Measurements from ENCODE around the gene SIRPA. TPM values are rescaled to one million over a fixed set of nuclear protein-coding genes. Genes with fewer than 3 reads are reported as not detected.

Gene SIRPA
- total RNA-seq, 3 donors from 2014 or later (not counting 1 experiment from before 2014, with no cell fraction given): 1.3 to 7.5 (median 2.3) TPM

GRCh38 chr20:1971893-1972586, 76.8 kb downstream of the SIRPA start:
- DNase-seq: no peak
- Histone ChIP-seq H3K9me3 (ENCODE audit: control insufficient read depth, insufficient read depth, low read length) (no peaks in the 10 kb centered on the region), H3K4me1 (ENCODE audit: control insufficient read depth, insufficient read depth, low read length) (no peaks in the 10 kb centered on the region), H3K27me3 (ENCODE audit: control insufficient read depth, insufficient read depth, low read length) (no peaks in the 10 kb centered on the region), H3K27ac (ENCODE audit: low read length) (no peak overlapping the region), H3K4me3 (ENCODE audit: low read length) (no peak overlapping the region), H3K36me3 (ENCODE audit: control insufficient read depth, insufficient read depth, low read length) (no peaks in the 10 kb centered on the region)
- intact Hi-C loops (cut with micrococcal nuclease): no loop called here
- H3K9me3 Mint-ChIP-seq: no peaks in the 10 kb centered on the region
- TF ChIP-seq, protein P1, sequence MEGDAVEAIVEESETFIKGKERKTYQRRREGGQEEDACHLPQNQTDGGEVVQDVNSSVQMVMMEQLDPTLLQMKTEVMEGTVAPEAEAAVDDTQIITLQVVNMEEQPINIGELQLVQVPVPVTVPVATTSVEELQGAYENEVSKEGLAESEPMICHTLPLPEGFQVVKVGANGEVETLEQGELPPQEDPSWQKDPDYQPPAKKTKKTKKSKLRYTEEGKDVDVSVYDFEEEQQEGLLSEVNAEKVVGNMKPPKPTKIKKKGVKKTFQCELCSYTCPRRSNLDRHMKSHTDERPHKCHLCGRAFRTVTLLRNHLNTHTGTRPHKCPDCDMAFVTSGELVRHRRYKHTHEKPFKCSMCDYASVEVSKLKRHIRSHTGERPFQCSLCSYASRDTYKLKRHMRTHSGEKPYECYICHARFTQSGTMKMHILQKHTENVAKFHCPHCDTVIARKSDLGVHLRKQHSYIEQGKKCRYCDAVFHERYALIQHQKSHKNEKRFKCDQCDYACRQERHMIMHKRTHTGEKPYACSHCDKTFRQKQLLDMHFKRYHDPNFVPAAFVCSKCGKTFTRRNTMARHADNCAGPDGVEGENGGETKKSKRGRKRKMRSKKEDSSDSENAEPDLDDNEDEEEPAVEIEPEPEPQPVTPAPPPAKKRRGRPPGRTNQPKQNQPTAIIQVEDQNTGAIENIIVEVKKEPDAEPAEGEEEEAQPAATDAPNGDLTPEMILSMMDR (IDR thresholded peaks at IDR 0.05): no peak
- no peaks in the 10 kb centered on the region for H3K36me3 Mint-ChIP-seq
- H3K4me1 Mint-ChIP-seq: no peaks in the 10 kb centered on the region
- WGBS (ENCODE audit: insufficient coverage): 93% methylated on average over 4 of the region's 5 CpGs
- no peak overlapping the region for H3K4me3 Mint-ChIP-seq
- no peak for ATAC-seq
- H3K27ac Mint-ChIP-seq: no peak overlapping the region
- H3K27me3 Mint-ChIP-seq (ENCODE audit: low read depth in 2 of 2): peaks cover 17 to 49% of the 10 kb centered on the region in 2 donors

DNA sequence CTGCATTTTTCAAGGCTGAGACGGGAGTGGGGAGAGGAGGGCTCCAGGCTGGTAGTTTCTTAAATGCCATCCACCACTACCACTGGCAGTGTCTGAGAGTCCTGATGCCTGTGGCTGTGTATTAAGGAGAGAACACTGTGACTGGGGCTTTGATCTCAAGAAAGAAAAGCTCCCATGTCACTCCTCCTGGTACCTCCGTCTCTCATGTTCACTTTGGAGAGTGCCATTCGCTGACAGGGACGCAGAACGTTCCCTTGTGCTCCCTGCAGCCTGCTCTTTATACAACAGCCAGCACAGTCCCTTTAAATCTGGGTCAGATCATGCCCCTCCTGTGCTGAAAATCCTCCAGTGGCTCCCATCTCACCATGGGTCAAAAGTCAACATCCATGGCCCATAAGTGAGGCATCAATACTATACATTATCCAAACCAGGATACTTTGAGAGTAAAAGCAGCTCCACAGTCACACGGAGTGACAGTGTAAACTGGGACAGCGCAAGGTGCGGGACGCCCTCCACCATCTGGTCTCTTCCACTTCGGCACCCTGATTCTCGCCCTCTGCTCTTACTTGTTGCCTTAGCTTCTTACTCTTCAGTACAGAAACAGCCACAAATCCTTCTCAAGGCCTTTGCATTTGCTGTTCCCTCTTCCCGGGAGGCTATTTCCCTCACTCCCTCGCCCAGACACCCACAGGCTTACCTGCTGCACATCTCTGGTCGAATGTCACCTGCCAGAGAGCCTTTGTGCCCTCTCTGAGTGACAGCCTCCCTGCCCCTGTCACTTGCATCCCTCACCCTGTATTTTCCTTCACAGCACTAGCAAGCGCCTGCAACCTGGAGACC, 78.6 kb downstream of the SIRPA start:
- Mint-ChIP-seq H3K4me1 (no peaks in the 10 kb centered on the region), H3K27me3 (ENCODE audit: low read depth in 2 of 2) (peaks cover 24 to 66% of the 10 kb centered on the region in 2 donors), H3K27ac (no peak overlapping the region), H3K4me3 (no peak overlapping the region), H3K36me3 (no peaks in the 10 kb centered on the region), H3K9me3 (no peaks in the 10 kb centered on the region)
- H3K4me3 ChIP-seq (ENCODE audit: low read length): no peak overlapping the region
- H3K27ac ChIP-seq (ENCODE audit: low read length): no peak overlapping the region
- 74% methylated on average over 14 of the region's 15 CpGs for WGBS (ENCODE audit: insufficient coverage)
- no peak for DNase-seq
- intact Hi-C loops (cut with micrococcal nuclease): no loop called here
- no peaks in the 10 kb centered on the region for H3K4me1 ChIP-seq (ENCODE audit: control insufficient read depth, insufficient read depth, low read length)
- H3K36me3 ChIP-seq (ENCODE audit: control insufficient read depth, insufficient read depth, low read length): no peaks in the 10 kb centered on the region
- H3K27me3 ChIP-seq (ENCODE audit: control insufficient read depth, insufficient read depth, low read length): no peaks in the 10 kb centered on the region
- no peaks in the 10 kb centered on the region for H3K9me3 ChIP-seq (ENCODE audit: control insufficient read depth, insufficient read depth, low read length)
- TF ChIP-seq, protein P1 (IDR thresholded peaks at IDR 0.05): no peak
- ATAC-seq: no peak

GRCh38 chr20:1975291-1975690, 80.1 kb downstream of the SIRPA start:
- DNase-seq (no peak), ATAC-seq (no peak)
- H3K4me1 ChIP-seq (ENCODE audit: control insufficient read depth, insufficient read depth, low read length): no peaks in the 10 kb centered on the region
- no peaks in the 10 kb centered on the region for H3K27me3 ChIP-seq (ENCODE audit: control insufficient read depth, insufficient read depth, low read length)
- no peak overlapping the region for H3K4me3 ChIP-seq (ENCODE audit: low read length)
- no peaks in the 10 kb centered on the region for H3K4me1 Mint-ChIP-seq
- H3K27me3 Mint-ChIP-seq (ENCODE audit: low read depth in 2 of 2): peaks cover 28 to 64% of the 10 kb centered on the region in 2 donors
- H3K27ac Mint-ChIP-seq: no peak overlapping the region
- WGBS (ENCODE audit: insufficient coverage): 90% methylated on average over 10 of the region's 11 CpGs
- H3K36me3 ChIP-seq (ENCODE audit: control insufficient read depth, insufficient read depth, low read length): no peaks in the 10 kb centered on the region
- no peaks in the 10 kb centered on the region for H3K9me3 ChIP-seq (ENCODE audit: control insufficient read depth, insufficient read depth, low read length)
- TF ChIP-seq, protein P1 (IDR thresholded peaks at IDR 0.05): no peak
- no peak overlapping the region for H3K4me3 Mint-ChIP-seq
- H3K27ac ChIP-seq (ENCODE audit: low read length): no peak overlapping the region
- intact Hi-C loops (cut with micrococcal nuclease): no loop called here
- no peaks in the 10 kb centered on the region for H3K36me3 Mint-ChIP-seq
- H3K9me3 Mint-ChIP-seq: no peaks in the 10 kb centered on the region

Measured in natural killer cell (primary cell).